SH-SY5Y (cell line): ENCODE measurements around the gene BCKDK.

Experiments
- GATA2 ChIP-seq: IDR thresholded peaks from 2 replicates; pipeline ENCODE4 v1.6.1; 2011; ENCODE audit warnings: mild to moderate bottlenecking, low read depth, low read length
- GATA3 ChIP-seq: IDR thresholded peaks from 2 replicates; pipeline ENCODE4 v1.6.1; 2011; ENCODE audit warnings: low read depth, mild to moderate bottlenecking, low read length, moderate library complexity

The BCKDK gene

GRCh38 chr16:31149894-31150890 is 42.0 kb downstream of the BCKDK start, which contains the start of gene PRSS36:
PRSS36 (minus strand) TSS chr16:31150066; CDS start chr16:31150035, 31 bp downstream.
- TF ChIP-seq GATA3 (no peak), GATA2 (no peak)

GRCh38 chr16:31157136-31157535 is 49.0 kb downstream of the BCKDK start:
- TF ChIP-seq GATA3, result no peak
- TF ChIP-seq GATA2, result no peak
